NCI-H1417 treated with DMSO at 0.1 percent for 48 hours (cell line): ENCODE measurements around the gene GATC.

ENCODE experiments used
- DNase-seq: peaks from one replicate; lab custom pipeline; 2025; lab: John Stamatoyannopoulos, UW

The GATC gene, protein sequence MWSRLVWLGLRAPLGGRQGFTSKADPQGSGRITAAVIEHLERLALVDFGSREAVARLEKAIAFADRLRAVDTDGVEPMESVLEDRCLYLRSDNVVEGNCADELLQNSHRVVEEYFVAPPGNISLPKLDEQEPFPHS

GRCh38 chr12:120445911-120446843 lies at the start of gene GATC, which contains the start of gene TRIAP1:
TSS of gene GATC (plus strand) at chr12:120446444. CDS start at chr12:120446481, 37 bp downstream.
TSS of gene TRIAP1 (minus strand) at chr12:120446384. CDS start at chr12:120446372, 12 bp downstream.
- peak; percentile 14 for DNase-seq

- DNase-seq: no peak
Observed at GRCh38 chr12:120397824-120398540, 48.3 kb upstream of the GATC start.

DNA sequence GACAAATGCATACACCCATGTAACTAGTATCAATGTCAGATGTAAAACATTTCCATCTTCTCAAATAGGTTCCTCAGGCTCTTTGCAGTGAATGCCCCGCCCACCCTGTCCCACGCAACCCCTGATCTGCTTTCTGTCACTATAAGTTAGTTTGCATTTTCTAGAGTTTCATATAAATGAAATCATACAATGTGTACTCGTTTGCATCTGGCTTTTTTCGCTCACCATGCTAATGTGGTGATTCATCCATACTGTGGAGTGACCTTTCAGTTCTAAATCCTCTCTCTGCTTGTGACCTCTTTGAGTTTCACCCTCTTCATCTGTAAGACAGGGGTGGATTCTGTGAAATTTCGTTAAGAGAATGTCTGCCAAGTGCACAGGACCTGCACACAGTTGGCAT lies 46.7 kb upstream of the GATC start:
- no peak for DNase-seq

- no peak for DNase-seq
Observed at GRCh38 chr12:120402217-120402616, 44.0 kb upstream of the GATC start.

- DNase-seq: no peak
Observed at GRCh38 chr12:120403869-120404268, 42.4 kb upstream of the GATC start.

GRCh38 chr12:120404271-120404670 lies 42.0 kb upstream of the GATC start:
- no peak for DNase-seq

DNA sequence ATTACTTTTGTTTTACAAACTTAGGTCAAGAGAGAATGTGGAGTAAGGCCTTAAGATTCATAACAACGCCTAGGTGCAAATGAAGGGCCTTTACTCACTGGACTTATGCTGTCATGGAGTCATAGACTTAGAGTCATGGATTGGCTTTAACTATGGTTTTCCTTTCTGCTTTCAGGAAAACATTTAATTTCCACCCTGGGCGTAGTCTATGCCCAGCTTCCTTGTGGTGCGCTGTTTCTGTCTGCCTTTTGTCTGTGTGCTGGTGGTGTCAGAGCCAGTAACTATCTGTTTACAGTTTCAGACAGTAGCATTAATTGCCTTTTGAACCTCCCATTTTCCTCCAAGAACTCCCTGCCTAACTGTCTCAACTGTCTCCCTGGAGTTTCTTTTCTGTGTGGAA lies 40.2 kb upstream of the GATC start:
- DNase-seq: no peak

GRCh38 chr12:120406553-120406952 lies 39.7 kb upstream of the GATC start:
- DNase-seq: no peak

DNA sequence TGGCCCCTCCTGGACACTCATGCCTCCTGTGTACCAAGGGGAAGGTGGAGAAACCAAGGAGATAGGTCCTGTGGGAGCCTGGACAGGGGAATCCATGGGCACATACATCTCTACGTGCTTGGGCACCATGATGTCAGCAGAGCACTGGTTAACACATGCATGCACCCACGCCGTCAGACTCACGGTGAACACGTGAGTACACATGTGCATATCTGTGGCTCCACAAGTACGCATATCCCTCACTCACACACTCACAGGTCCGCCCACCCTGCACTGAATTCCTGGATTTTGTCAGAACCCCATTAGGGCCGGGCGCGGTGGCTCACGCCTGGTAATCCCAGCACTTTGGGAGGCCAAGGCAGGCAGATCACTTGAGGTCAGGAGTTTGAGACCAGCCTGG lies 37.5 kb upstream of the GATC start:
- DNase-seq: no peak

- no peak for DNase-seq
Observed at GRCh38 chr12:120412421-120412820, 33.8 kb upstream of the GATC start.

GRCh38 chr12:120413901-120414695 lies 32.1 kb upstream of the GATC start:
- no peak for DNase-seq

DNA sequence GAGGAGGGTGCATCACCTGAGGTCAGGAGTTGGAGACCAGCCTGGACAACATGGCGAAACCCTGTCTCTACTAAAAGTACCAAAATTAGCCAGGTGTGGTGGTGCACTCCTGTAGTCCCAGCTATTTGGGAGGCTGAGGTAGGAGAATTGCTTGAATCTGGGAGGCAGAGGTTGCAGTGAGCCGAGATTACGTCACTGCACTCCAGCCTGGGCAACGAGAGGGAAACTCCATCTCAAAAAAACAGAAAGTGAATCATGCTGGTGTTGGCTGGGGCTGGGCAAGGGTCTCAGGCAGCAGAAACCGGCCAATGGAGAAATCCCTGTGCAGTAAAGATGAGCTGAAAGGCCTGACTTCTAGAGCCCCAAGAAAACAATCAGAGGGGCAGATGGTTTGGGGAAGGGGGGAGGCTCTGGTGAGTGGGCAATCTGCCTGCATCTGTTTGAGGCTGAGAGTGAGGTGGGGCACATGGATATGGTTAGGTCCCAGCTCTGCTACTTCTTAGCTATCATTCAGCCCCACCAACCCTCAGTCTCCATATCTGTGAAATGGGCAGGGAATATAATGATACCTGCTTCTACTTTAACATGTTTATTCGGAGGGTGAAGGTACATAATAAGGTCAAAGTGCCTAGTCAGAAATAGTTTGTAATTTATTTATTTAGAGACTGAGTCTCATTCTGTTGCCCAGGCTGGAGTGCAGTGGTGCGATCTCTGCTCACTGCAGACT lies 29.6 kb upstream of the GATC start:
- DNase-seq: no peak

- DNase-seq: no peak
Observed at GRCh38 chr12:120417917-120418580, 28.2 kb upstream of the GATC start.

GRCh38 chr12:120421701-120422100 lies 24.5 kb upstream of the GATC start:
- no peak for DNase-seq

GRCh38 chr12:120422892-120423456 lies 23.3 kb upstream of the GATC start:
- no peak for DNase-seq

DNA sequence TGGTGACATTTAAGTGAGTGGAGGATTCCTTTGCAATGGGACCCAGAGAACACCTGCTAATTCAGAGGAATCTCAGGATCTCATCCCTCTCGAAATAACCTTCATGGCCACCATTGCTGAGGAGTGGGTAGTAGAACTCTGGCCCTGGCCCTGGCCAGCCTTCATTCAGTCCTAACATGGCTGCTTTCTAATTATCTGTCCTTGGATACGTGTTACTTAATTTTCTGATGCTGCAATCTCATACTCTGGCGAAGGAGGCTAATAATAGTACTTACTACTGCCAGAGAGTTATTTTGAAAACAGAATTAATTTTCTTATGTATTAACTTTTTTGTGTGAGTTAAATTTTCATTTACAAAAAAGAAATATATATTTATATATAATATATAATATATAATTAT lies 20.4 kb upstream of the GATC start:
- no peak for DNase-seq

GRCh38 chr12:120428597-120429229 lies 17.5 kb upstream of the GATC start:
- no peak for DNase-seq

GRCh38 chr12:120429368-120429767 lies 16.9 kb upstream of the GATC start:
- DNase-seq: no peak

DNA sequence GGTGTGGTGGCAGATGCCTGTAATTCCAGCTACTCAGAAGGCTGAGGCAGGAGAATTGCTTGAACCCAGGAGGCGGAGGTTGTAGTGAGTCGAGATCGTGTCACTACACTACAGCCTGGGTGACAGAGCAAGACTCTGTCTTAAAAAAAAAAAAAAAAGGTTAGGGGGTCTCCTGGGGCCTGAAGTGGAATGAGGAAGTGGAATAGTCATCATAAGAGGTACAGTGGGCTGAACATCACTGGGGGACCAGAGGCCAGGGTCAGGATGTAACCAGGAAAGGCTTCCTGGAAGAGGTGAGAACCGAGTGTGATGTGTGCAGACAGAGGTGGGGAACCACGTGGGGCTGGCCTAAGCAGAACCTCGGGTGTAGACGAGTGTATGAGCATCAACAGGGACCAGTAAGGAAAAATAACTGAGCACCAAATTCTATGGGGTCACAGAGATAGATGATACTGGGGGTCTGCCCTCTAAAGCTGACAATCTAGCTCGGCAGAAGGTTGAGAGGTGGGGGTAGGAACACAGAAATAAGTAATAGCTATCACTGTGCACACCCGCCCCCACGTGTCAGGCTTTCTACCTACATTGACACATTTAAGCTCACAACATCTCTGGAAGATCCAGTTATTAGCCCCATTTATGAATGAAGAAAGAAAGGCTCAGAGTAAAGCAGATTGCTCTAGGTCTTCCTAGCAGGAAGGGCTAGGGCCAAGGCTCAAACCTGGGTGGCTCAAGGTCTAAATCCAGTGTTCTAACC lies 13.3 kb upstream of the GATC start:
- DNase-seq: no peak
